Thyroid gland (tissue), 4 donors: Measurements from ENCODE around the gene SHANK2.

Source experiments
- POLR2A ChIP-seq, 2 donors: fragments of 450-650 bp; IDR thresholded peaks; one replicate each; pipeline ENCODE4 v1.6.1; 2017; ENCODE audit warnings: antibody characterized with exemption in 2 of 2, mild to moderate bottlenecking in 2 of 2, moderate library complexity in 1 of 2
- TF ChIP-seq, protein P1 (sequence below), 6 experiments: fragments of 200-600 bp in 3 of 6; fragments of 450-650 bp in 3 of 6; sonication (generic) in 3 of 6; IDR thresholded peaks; one replicate each; pipeline ENCODE4 v1.5.1; 2016 to 2019; ENCODE audit warnings: antibody characterized with exemption in 6 of 6, mild to moderate bottlenecking in 2 of 6, inconsistent platforms in 1 of 6, moderate library complexity in 1 of 6

GRCh38 chr11:71252770-71253730 is 673 bp upstream of the SHANK2 start:
- TF ChIP-seq, protein P1, sequence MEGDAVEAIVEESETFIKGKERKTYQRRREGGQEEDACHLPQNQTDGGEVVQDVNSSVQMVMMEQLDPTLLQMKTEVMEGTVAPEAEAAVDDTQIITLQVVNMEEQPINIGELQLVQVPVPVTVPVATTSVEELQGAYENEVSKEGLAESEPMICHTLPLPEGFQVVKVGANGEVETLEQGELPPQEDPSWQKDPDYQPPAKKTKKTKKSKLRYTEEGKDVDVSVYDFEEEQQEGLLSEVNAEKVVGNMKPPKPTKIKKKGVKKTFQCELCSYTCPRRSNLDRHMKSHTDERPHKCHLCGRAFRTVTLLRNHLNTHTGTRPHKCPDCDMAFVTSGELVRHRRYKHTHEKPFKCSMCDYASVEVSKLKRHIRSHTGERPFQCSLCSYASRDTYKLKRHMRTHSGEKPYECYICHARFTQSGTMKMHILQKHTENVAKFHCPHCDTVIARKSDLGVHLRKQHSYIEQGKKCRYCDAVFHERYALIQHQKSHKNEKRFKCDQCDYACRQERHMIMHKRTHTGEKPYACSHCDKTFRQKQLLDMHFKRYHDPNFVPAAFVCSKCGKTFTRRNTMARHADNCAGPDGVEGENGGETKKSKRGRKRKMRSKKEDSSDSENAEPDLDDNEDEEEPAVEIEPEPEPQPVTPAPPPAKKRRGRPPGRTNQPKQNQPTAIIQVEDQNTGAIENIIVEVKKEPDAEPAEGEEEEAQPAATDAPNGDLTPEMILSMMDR (IDR thresholded peaks at IDR 0.05), result no peak
- no peak for TF ChIP-seq POLR2A (IDR thresholded peaks at IDR 0.05)
